Activated gamma-delta T cell (primary cell): Measurements from ENCODE around the gene KLK6.

Source experiments
- DNase-seq: peaks from one replicate; lab custom pipeline; 2025; lab: John Stamatoyannopoulos, UW

The KLK6 gene

DNA sequence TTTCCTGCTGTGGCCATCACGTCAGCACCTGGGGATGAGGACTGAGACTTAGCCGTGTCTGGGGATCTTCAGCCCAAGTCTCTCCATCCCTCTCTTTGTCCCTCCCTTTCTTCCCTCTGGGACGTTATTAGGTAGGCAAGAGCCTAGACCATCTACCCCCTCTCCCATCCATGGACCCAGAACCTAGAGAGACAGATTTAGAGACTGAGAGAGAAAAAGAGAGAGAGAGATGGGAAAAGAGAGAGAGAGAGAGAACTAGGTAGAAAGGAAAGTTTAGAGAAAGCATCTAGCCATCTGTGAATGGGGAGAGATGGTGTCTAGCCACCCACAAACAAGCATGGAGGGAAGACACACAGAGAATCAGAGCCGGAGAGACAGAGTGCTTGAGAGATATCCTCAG lies 58.7 kb downstream of the KLK6 start:
- DNase-seq = no peak

DNA sequence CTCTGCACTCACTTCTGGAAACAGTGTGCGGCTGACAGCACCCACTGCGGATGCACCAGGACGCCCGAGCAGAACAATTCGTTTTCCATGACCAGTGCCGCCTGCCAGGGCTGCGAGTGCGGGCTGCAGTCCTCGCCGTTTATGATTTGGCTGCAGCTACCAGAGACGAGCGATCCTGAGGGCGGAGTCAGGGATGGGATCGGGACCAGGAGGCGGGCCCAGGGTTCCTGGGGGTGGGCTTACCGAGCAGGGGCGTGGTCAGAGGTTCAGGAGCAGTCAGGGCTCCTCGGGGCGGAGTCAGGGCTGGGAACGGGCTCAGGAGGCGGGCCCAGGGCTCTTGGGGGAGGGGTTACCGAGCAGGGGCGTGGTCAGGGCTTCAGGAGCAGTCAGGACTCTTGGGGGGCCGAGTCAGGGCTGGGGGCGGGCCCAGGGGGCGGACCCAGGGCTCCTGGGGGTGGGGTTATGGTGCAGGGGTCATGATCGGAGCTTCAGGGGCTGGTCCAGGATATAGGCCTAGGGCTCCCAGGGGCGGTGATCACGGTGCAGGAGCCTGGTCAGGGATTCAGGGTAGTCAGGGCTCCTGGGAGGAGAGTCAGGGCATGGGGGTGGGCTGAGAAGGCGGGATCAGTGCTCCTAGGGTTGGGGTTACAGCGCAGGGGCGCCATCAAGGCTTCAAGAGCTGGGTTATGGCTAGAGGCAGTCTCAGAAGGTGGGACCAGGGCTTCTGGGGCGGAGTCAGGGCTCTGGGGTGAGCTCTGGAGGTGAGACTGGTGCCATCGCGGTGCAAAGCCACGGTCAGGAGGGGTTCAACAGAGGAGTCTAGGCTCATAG lies 59.9 kb downstream of the KLK6 start:
- no peak for DNase-seq
